ACC112 (cell line): Measurements from ENCODE around the gene EXOSC6.
A peak's percentile ranks its signal among the peaks of the same experiment; 100 is the strongest.
"Not testable (repeated sequence)": the region's sequence is repeated elsewhere in the genome, so short reads cannot be mapped to it uniquely, and the experiment has no call there.

ENCODE experiments used
- H2AFZ ChIP-seq: fragments of 200-600 bp; sonication (generic); one replicate; pipeline ENCODE4 v1.6.0; 2017; ENCODE audit warnings: antibody characterized with exemption, low read length; ENCODE audit not compliant: unreplicated experiment
- H3K27ac ChIP-seq: fragments of 200-600 bp; sonication (generic); 2 replicates; pipeline ENCODE4 v1.5.1; 2014; ENCODE audit warnings: low read depth, mild to moderate bottlenecking, antibody characterized with exemption, low read length, moderate library complexity
- H3K27me3 ChIP-seq: fragments of 200-600 bp; sonication (generic); 2 replicates; pipeline ENCODE4 v1.6.1; 2014; ENCODE audit warnings: mild to moderate bottlenecking, antibody characterized with exemption, low read length, moderate library complexity, mixed read lengths; ENCODE audit not compliant: insufficient read depth
- H3K36me3 ChIP-seq: fragments of 200-600 bp; sonication (generic); 2 replicates; pipeline ENCODE4 v1.6.1; 2016; ENCODE audit warnings: mild to moderate bottlenecking, antibody characterized with exemption, low read length, moderate library complexity, mixed read lengths; ENCODE audit not compliant: insufficient read depth
- H3K4me1 ChIP-seq: fragments of 200-600 bp; sonication (generic); one replicate; pipeline ENCODE4 v1.6.1; 2016; ENCODE audit warnings: low read length, mixed read lengths; ENCODE audit not compliant: insufficient read depth, unreplicated experiment, control insufficient read depth
- H3K4me3 ChIP-seq: fragments of 200-600 bp; sonication (generic); 2 replicates; pipeline ENCODE4 v1.5.1; 2014; ENCODE audit warnings: mild to moderate bottlenecking, low read depth, low read length
- H3K79me2 ChIP-seq: fragments of 200-600 bp; sonication (generic); one replicate; pipeline ENCODE4 v1.6.0; 2016; ENCODE audit warnings: low read length; ENCODE audit not compliant: control insufficient read depth, unreplicated experiment, insufficient read depth

Gene EXOSC6

GRCh38 chr16:70254965-70255286 is 3.2 kb upstream of the EXOSC6 start:
- no peaks in the 10 kb centered on the region for H3K4me1 ChIP-seq
- no peaks in the 10 kb centered on the region for H3K27me3 ChIP-seq
- H3K36me3 ChIP-seq, result peaks cover 37% of the 10 kb centered on the region; the same call in 1 of the 2 replicates
- peaks cover 10% of the 10 kb centered on the region for H3K79me2 ChIP-seq
- no peak overlapping the region for H3K4me3 ChIP-seq
- H2AFZ ChIP-seq, result no peak overlapping the region
- no peak overlapping the region for H3K27ac ChIP-seq

GRCh38 chr16:70254180-70254964 is 2.6 kb upstream of the EXOSC6 start:
- H3K36me3 ChIP-seq, result peaks cover 37% of the 10 kb centered on the region; the same call in 1 of the 2 replicates
- no peak overlapping the region for H3K4me3 ChIP-seq
- peaks cover 3% of the 10 kb centered on the region for H3K4me1 ChIP-seq
- no peaks in the 10 kb centered on the region for H3K27me3 ChIP-seq
- H3K79me2 ChIP-seq, result peaks cover 14% of the 10 kb centered on the region
- no peak overlapping the region for H3K27ac ChIP-seq
- H2AFZ ChIP-seq, result no peak overlapping the region

- no peak overlapping the region for H3K27ac ChIP-seq
Measured at GRCh38 chr16:70253291-70254106, 1.8 kb upstream of the EXOSC6 start.

GRCh38 chr16:70252355-70252988 is 732 bp upstream of the EXOSC6 start:
- no peaks in the 10 kb centered on the region for H3K27me3 ChIP-seq
- H2AFZ ChIP-seq, result no peak overlapping the region
- H3K4me1 ChIP-seq, result peaks cover 4% of the 10 kb centered on the region
- H3K79me2 ChIP-seq, result peaks cover 16% of the 10 kb centered on the region
- H3K4me3 ChIP-seq, result no peak overlapping the region; the same call in 1 of the 2 replicates
- H3K27ac ChIP-seq, result no peak overlapping the region
- H3K36me3 ChIP-seq, result peaks cover 27% of the 10 kb centered on the region; the same call in 1 of the 2 replicates

More at GRCh38 chr16:70253291-70254106, 1.8 kb upstream of the EXOSC6 start:
- H2AFZ ChIP-seq, result no peak overlapping the region
- peaks cover 15% of the 10 kb centered on the region for H3K79me2 ChIP-seq
- H3K4me1 ChIP-seq, result peaks cover 4% of the 10 kb centered on the region
- H3K36me3 ChIP-seq, result peaks cover 34% of the 10 kb centered on the region; the same call in 1 of the 2 replicates
- no peak overlapping the region for H3K4me3 ChIP-seq
- no peaks in the 10 kb centered on the region for H3K27me3 ChIP-seq

GRCh38 chr16:70250748-70251628 is 752 bp downstream of the EXOSC6 start:
- Histone ChIP-seq H3K4me1 (peaks cover 4% of the 10 kb centered on the region), H3K27me3 (no peaks in the 10 kb centered on the region), H3K79me2 (peaks cover 16% of the 10 kb centered on the region), H3K4me3 (peak overlapping the region; percentile 82), H2AFZ (no peak overlapping the region), H3K27ac (peak overlapping the region; percentile 41; the same call in 1 of the 2 replicates), H3K36me3 (peaks cover 17% of the 10 kb centered on the region; the same call in 1 of the 2 replicates)

- Histone ChIP-seq H3K36me3 (peaks cover 11% of the 10 kb centered on the region; the same call in 1 of the 2 replicates), H3K79me2 (peaks cover 16% of the 10 kb centered on the region), H3K4me3 (peak overlapping the region; percentile 37; the same call in 1 of the 2 replicates)
- not testable (repeated sequence) for H2AFZ ChIP-seq, H3K27me3 ChIP-seq, H3K4me1 ChIP-seq, H3K27ac ChIP-seq
Measured at GRCh38 chr16:70249697-70250096, 2.0 kb downstream of the EXOSC6 start.

- not testable (repeated sequence) for H3K36me3 ChIP-seq, H3K27me3 ChIP-seq, H3K4me1 ChIP-seq, H3K27ac ChIP-seq, H3K79me2 ChIP-seq, H2AFZ ChIP-seq, H3K4me3 ChIP-seq
Measured at GRCh38 chr16:70238773-70239172, 13.0 kb downstream of the EXOSC6 start.

- not testable (repeated sequence) for H2AFZ ChIP-seq, H3K4me3 ChIP-seq, H3K27ac ChIP-seq, H3K36me3 ChIP-seq, H3K79me2 ChIP-seq, H3K27me3 ChIP-seq, H3K4me1 ChIP-seq
Measured at GRCh38 chr16:70231831-70232230, 19.9 kb downstream of the EXOSC6 start.

GRCh38 chr16:70226024-70226423 is 25.7 kb downstream of the EXOSC6 start:
- H2AFZ ChIP-seq, H3K4me3 ChIP-seq, H3K36me3 ChIP-seq, H3K79me2 ChIP-seq, H3K27me3 ChIP-seq, H3K27ac ChIP-seq, H3K4me1 ChIP-seq: not testable (repeated sequence)

GRCh38 chr16:70225430-70225829 is 26.3 kb downstream of the EXOSC6 start:
- H2AFZ ChIP-seq, H3K79me2 ChIP-seq, H3K27me3 ChIP-seq, H3K27ac ChIP-seq, H3K4me1 ChIP-seq, H3K36me3 ChIP-seq, H3K4me3 ChIP-seq: not testable (repeated sequence)
